ENCODE data around the gene ETV7. TPM values are rescaled to one million over a fixed set of nuclear protein-coding genes. Genes with fewer than 3 reads are reported as not detected.
A peak's percentile ranks its signal among the peaks of the same experiment; 100 is the strongest.
"Not testable (repeated sequence)": the region's sequence is repeated elsewhere in the genome, so short reads cannot be mapped to it uniquely, and the experiment has no call there.

Gene ETV7
- total RNA-seq, 1 donor from 2014 or later, result 5.2 TPM

- Histone ChIP-seq H3K4me1 (peaks cover 11% of the 10 kb centered on the region), H3K36me3 (no peaks in the 10 kb centered on the region), H3K27me3 (ENCODE audit: low read depth) (no peaks in the 10 kb centered on the region), H3K4me3 (no peak overlapping the region), H3K9me3 (no peaks in the 10 kb centered on the region), H3K27ac (no peak overlapping the region)
- no peak for DNase-seq
- ATAC-seq, result no peak
- TF ChIP-seq CTCF (IDR thresholded peaks at IDR 0.05), result no peak
- intact Hi-C loops (cut with DNase I), result no loop called here
These were observed 16.8 kb downstream of the ETV7 start for GRCh38 chr6:36370638-36371037.

GRCh38 chr6:36368921-36369865 is 18.3 kb downstream of the ETV7 start:
- peak; percentile 79 to 89 for ATAC-seq
- H3K4me1 ChIP-seq, result peaks cover 11% of the 10 kb centered on the region
- no peaks in the 10 kb centered on the region for H3K9me3 ChIP-seq
- intact Hi-C loops (cut with DNase I), result no loop called here
- TF ChIP-seq CTCF (IDR thresholded peaks at IDR 0.05), result no peak
- H3K27ac ChIP-seq, result peak overlapping the region; percentile 42
- H3K36me3 ChIP-seq, result no peaks in the 10 kb centered on the region
- H3K27me3 ChIP-seq (ENCODE audit: low read depth), result no peaks in the 10 kb centered on the region
- H3K4me3 ChIP-seq, result no peak overlapping the region
- DNase-seq, result peak; percentile 65

- TF ChIP-seq CTCF (IDR thresholded peaks at IDR 0.05), result no peak
- no peak for ATAC-seq
- Histone ChIP-seq H3K4me3 (no peak overlapping the region), H3K9me3 (no peaks in the 10 kb centered on the region), H3K27me3 (ENCODE audit: low read depth) (no peaks in the 10 kb centered on the region), H3K36me3 (no peaks in the 10 kb centered on the region), H3K27ac (no peak overlapping the region), H3K4me1 (peaks cover 11% of the 10 kb centered on the region)
- intact Hi-C loops (cut with DNase I), result no loop called here
- no peak for DNase-seq
These were observed 19.0 kb downstream of the ETV7 start for GRCh38 chr6:36368421-36368820.

GRCh38 chr6:36367743-36368142 is 19.7 kb downstream of the ETV7 start:
- ATAC-seq (no peak), DNase-seq (no peak)
- H3K4me1 ChIP-seq, result peaks cover 11% of the 10 kb centered on the region
- intact Hi-C loops (cut with DNase I), result no loop called here
- H3K9me3 ChIP-seq, result no peaks in the 10 kb centered on the region
- H3K27ac ChIP-seq, result no peak overlapping the region
- no peak overlapping the region for H3K4me3 ChIP-seq
- H3K27me3 ChIP-seq (ENCODE audit: low read depth), result no peaks in the 10 kb centered on the region
- no peak for TF ChIP-seq CTCF (IDR thresholded peaks at IDR 0.05)
- no peaks in the 10 kb centered on the region for H3K36me3 ChIP-seq

- DNase-seq, result no peak
- Histone ChIP-seq H3K9me3 (no peaks in the 10 kb centered on the region), H3K4me3 (no peak overlapping the region), H3K36me3 (no peaks in the 10 kb centered on the region), H3K27ac (no peak overlapping the region), H3K27me3 (ENCODE audit: low read depth) (no peaks in the 10 kb centered on the region), H3K4me1 (peaks cover 18% of the 10 kb centered on the region)
- intact Hi-C loops (cut with DNase I), result no loop called here
- peak; percentile 36 to 83 for ATAC-seq
- TF ChIP-seq CTCF (IDR thresholded peaks at IDR 0.05), result no peak
These were observed 22.6 kb downstream of the ETV7 start for GRCh38 chr6:36364669-36365479.

- H3K4me3 ChIP-seq; intact Hi-C loops (cut with DNase I); ATAC-seq; DNase-seq; H3K27ac ChIP-seq; H3K27me3 ChIP-seq (ENCODE audit: low read depth); H3K9me3 ChIP-seq; H3K36me3 ChIP-seq: not testable (repeated sequence)
- peaks cover 11% of the 10 kb centered on the region for H3K4me1 ChIP-seq
These were observed 23.3 kb downstream of the ETV7 start for GRCh38 chr6:36364061-36364635.

- H3K27ac ChIP-seq; ATAC-seq; intact Hi-C loops (cut with DNase I); H3K36me3 ChIP-seq; H3K27me3 ChIP-seq (ENCODE audit: low read depth); H3K9me3 ChIP-seq; H3K4me3 ChIP-seq; DNase-seq: not testable (repeated sequence)
- peaks cover 18% of the 10 kb centered on the region for H3K4me1 ChIP-seq
These were observed 24.1 kb downstream of the ETV7 start for GRCh38 chr6:36363371-36363752.
